ENCODE results near the gene RBSN.

Gene RBSN

DNA sequence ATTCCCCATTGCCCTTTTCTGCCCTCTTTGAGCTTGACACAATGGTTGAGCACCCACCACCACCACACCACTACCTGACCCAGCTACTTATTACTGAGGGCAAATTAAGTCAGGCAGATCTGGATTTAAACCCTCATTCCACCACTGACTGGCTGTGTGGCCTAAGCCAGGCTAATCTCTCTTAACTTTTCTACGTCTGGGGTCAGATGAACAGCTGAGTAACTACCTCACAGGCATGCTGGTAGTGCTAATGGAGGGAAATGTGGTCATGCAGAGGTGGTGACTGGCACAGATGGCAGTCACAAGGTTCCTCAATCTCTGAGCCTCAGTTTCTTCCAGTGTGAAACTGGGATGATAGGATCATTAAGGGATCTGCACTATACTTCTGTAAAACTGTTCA is 29.5 kb downstream of the RBSN start:
- TF ChIP-seq GABPA (IDR thresholded peaks at IDR 0.05; ENCODE audit: low read depth) (no peak), POLR2AphosphoS5 (IDR thresholded peaks at IDR 0.05; ENCODE audit: low read depth) (no peak), SPI1 (IDR thresholded peaks at IDR 0.05; ENCODE audit: borderline replicate concordance, low read depth) (no peak)
- TF ChIP-seq, protein P1, sequence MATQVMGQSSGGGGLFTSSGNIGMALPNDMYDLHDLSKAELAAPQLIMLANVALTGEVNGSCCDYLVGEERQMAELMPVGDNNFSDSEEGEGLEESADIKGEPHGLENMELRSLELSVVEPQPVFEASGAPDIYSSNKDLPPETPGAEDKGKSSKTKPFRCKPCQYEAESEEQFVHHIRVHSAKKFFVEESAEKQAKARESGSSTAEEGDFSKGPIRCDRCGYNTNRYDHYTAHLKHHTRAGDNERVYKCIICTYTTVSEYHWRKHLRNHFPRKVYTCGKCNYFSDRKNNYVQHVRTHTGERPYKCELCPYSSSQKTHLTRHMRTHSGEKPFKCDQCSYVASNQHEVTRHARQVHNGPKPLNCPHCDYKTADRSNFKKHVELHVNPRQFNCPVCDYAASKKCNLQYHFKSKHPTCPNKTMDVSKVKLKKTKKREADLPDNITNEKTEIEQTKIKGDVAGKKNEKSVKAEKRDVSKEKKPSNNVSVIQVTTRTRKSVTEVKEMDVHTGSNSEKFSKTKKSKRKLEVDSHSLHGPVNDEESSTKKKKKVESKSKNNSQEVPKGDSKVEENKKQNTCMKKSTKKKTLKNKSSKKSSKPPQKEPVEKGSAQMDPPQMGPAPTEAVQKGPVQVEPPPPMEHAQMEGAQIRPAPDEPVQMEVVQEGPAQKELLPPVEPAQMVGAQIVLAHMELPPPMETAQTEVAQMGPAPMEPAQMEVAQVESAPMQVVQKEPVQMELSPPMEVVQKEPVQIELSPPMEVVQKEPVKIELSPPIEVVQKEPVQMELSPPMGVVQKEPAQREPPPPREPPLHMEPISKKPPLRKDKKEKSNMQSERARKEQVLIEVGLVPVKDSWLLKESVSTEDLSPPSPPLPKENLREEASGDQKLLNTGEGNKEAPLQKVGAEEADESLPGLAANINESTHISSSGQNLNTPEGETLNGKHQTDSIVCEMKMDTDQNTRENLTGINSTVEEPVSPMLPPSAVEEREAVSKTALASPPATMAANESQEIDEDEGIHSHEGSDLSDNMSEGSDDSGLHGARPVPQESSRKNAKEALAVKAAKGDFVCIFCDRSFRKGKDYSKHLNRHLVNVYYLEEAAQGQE (IDR thresholded peaks at IDR 0.05; ENCODE audit: insufficient replicate concordance, low read depth) = no peak
- TF ChIP-seq, protein P2, sequence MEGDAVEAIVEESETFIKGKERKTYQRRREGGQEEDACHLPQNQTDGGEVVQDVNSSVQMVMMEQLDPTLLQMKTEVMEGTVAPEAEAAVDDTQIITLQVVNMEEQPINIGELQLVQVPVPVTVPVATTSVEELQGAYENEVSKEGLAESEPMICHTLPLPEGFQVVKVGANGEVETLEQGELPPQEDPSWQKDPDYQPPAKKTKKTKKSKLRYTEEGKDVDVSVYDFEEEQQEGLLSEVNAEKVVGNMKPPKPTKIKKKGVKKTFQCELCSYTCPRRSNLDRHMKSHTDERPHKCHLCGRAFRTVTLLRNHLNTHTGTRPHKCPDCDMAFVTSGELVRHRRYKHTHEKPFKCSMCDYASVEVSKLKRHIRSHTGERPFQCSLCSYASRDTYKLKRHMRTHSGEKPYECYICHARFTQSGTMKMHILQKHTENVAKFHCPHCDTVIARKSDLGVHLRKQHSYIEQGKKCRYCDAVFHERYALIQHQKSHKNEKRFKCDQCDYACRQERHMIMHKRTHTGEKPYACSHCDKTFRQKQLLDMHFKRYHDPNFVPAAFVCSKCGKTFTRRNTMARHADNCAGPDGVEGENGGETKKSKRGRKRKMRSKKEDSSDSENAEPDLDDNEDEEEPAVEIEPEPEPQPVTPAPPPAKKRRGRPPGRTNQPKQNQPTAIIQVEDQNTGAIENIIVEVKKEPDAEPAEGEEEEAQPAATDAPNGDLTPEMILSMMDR (IDR thresholded peaks at IDR 0.05; ENCODE audit: insufficient read depth, low read length) = no peak

DNA sequence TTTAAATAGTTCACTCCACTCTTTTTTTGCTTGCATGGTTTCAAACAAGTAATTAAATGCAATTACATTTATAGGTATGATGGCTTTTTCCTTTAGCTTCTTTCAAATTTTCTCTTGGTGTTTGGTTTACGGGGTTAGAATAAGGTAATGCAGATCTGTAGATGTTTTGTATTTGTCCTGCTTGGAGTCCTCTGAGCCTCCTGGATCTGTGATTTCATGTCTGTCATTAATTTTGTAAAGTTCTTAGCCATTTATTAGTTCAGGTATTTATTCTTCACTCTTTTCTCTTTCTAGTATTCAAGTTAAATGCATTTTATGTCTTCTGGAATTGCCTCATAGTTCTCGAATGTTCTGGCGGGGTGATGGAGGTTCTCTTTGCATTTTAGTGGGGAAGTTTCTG is 32.5 kb downstream of the RBSN start:
- TF ChIP-seq, protein P2 (IDR thresholded peaks at IDR 0.05; ENCODE audit: insufficient read depth, low read length) = no peak
- Histone ChIP-seq H3K27me3 (ENCODE audit: insufficient read depth, poor library complexity, severe bottlenecking) (no peaks in the 10 kb centered on the region), H3K4me3 (replicated peaks; ENCODE audit: insufficient read depth, low read length) (no peak overlapping the region), H3K27ac (replicated peaks) (no peak overlapping the region)
- DNase-seq (ENCODE audit: low read depth in 1 of 2, low spot score in 1 of 2) = no peak

More for the DNA sequence above, 29.5 kb downstream of the RBSN start:
- no peak overlapping the region for H3K4me3 ChIP-seq (replicated peaks; ENCODE audit: insufficient read depth, low read length)
- no peaks in the 10 kb centered on the region for H3K27me3 ChIP-seq (ENCODE audit: insufficient read depth, poor library complexity, severe bottlenecking)
- no peak overlapping the region for H3K27ac ChIP-seq (replicated peaks)
- DNase-seq (ENCODE audit: low read depth in 1 of 2, low spot score in 1 of 2) = no peak

DNA sequence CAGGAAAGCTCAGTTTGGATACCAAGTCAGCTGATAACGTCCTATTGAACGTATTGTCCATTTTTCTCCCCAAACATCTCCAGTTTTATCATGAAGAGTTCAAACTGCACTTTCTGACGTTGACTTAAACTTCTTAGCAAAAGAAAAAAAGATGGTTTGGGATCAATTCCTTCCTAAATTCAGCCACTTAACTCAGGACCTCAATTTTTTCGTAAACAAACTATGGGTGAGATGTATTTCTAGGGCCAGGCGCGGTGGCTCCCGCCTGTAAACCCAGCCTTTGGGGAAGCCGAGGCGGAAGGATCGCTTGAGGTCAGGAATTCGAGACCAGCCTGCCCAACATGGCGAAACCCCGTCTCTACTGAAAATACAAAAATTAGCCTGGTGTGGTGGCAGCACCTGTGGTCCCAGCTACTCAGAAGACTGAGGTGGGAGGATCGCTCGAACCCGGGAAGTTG is 33.4 kb downstream of the RBSN start:
- TF ChIP-seq, protein P1 (IDR thresholded peaks at IDR 0.05; ENCODE audit: insufficient replicate concordance, low read depth) = no peak
- TF ChIP-seq SPI1 (IDR thresholded peaks at IDR 0.05; ENCODE audit: borderline replicate concordance, low read depth) (no peak), GABPA (IDR thresholded peaks at IDR 0.05; ENCODE audit: low read depth) (no peak), POLR2AphosphoS5 (IDR thresholded peaks at IDR 0.05; ENCODE audit: low read depth) (no peak)
- TF ChIP-seq, protein P2 (IDR thresholded peaks at IDR 0.05; ENCODE audit: insufficient read depth, low read length) = no peak
- Histone ChIP-seq H3K4me3 (replicated peaks; ENCODE audit: insufficient read depth, low read length) (peak overlapping the region; percentile 90), H3K27me3 (ENCODE audit: insufficient read depth, poor library complexity, severe bottlenecking) (no peaks in the 10 kb centered on the region), H3K27ac (replicated peaks) (no peak overlapping the region)
- no peak for DNase-seq (ENCODE audit: low read depth in 1 of 2, low spot score in 1 of 2)

DNA sequence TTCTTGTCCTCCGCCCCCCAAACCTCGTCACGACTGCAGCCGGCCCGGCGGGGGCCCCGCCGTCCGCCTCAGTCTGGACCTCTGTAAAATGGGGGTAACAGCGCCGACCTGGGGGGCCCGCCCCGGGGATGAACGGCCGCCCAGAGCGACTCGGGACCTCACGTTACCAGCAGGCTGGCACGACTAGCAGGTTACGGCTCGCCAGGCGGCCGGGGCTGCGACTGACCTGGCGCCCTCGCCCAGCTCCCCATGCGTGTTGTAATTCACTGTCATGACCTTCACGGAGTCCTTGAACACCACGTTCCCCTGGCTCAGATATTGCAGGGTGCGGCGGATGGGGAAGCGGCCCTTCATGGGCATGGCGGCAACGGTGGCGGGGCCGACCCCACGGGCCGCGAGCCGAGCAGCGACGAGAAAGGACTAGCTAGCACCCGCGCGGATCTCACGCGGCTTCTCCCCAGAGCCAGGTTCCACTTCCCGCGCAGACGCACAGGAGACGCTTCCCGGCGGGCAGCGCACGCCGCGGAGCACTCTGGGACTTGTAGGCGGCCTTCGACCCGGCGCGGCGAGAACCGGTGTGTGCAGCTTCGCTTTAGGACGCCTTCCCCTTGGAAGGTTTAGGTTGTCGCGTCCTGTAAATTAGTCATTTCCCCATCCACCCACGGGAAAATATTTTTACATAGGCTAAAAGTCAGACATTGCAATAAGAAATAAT is 34.0 kb downstream of the RBSN start, which contains the start of gene MRPS25:
TSS of gene MRPS25 (minus strand) at position 481 of the 715 bp plus-strand sequence. CDS start at position 360, 121 bp downstream.
- peak; percentile 87 to 89 for DNase-seq (ENCODE audit: low read depth in 1 of 2, low spot score in 1 of 2)
- H3K27me3 ChIP-seq (ENCODE audit: insufficient read depth, poor library complexity, severe bottlenecking) = no peaks in the 10 kb centered on the region
- H3K4me3 ChIP-seq (replicated peaks; ENCODE audit: insufficient read depth, low read length) = peak within 1 kb of the TSS; percentile 90
- peak within 1 kb of the TSS; percentile 88 for H3K27ac ChIP-seq (replicated peaks)
- TF ChIP-seq GABPA (IDR thresholded peaks at IDR 0.05; ENCODE audit: low read depth) (no peak), POLR2AphosphoS5 (IDR thresholded peaks at IDR 0.05; ENCODE audit: low read depth) (peak; percentile 97), SPI1 (IDR thresholded peaks at IDR 0.05; ENCODE audit: borderline replicate concordance, low read depth) (peak; percentile 8; the same call in 1 of the 2 replicates)
- TF ChIP-seq, protein P2 (IDR thresholded peaks at IDR 0.05; ENCODE audit: insufficient read depth, low read length) = no peak
- TF ChIP-seq, protein P1 (IDR thresholded peaks at IDR 0.05; ENCODE audit: insufficient replicate concordance, low read depth) = peak; percentile 45
